ENCODE results near the gene SCAMP5. TPM values are rescaled to one million over a fixed set of nuclear protein-coding genes. Genes with fewer than 3 reads are reported as not detected.

The SCAMP5 gene
- polyA plus RNA-seq, 1 donor (not counting 4 experiments of a cell fraction or from before 2014, with no cell fraction given), result 1.9 TPM

DNA sequence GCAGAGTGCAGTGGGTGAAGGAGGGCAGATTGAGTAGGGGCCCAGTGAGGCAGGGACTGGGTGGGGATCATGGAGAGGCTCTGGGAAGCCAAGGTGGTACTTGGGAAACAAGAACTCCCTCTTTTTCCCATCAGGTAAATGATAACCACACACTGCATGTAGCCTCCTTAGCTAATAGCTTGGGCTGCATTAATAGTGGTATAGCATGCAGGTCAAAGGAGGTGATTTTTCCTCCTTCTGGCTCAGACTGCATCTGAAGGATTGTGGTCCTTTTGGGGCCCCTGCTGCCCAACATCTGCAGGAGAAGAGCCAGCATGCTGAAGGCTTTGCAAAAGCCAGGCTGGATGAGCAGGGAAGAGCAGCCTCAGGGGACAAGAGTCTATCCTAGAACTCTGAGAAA lies 73.4 kb downstream of the SCAMP5 start:
- no peaks in the 10 kb centered on the region for H3K36me3 ChIP-seq (ENCODE audit: control insufficient read depth in 2 of 2, extremely low read depth in 1 of 2, insufficient read depth in 2 of 2, low read length in 2 of 2)
- no peak for TF ChIP-seq EZH2 (IDR thresholded peaks at IDR 0.05; ENCODE audit: low read length)
- TF ChIP-seq, protein P1, sequence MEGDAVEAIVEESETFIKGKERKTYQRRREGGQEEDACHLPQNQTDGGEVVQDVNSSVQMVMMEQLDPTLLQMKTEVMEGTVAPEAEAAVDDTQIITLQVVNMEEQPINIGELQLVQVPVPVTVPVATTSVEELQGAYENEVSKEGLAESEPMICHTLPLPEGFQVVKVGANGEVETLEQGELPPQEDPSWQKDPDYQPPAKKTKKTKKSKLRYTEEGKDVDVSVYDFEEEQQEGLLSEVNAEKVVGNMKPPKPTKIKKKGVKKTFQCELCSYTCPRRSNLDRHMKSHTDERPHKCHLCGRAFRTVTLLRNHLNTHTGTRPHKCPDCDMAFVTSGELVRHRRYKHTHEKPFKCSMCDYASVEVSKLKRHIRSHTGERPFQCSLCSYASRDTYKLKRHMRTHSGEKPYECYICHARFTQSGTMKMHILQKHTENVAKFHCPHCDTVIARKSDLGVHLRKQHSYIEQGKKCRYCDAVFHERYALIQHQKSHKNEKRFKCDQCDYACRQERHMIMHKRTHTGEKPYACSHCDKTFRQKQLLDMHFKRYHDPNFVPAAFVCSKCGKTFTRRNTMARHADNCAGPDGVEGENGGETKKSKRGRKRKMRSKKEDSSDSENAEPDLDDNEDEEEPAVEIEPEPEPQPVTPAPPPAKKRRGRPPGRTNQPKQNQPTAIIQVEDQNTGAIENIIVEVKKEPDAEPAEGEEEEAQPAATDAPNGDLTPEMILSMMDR (optimal IDR thresholded peaks at IDR 0.05 in 1 of 3, IDR thresholded peaks at IDR 0.05 in 1 of 3, conservative IDR thresholded peaks at IDR 0.05 in 1 of 3; ENCODE audit: extremely low read depth in 1 of 3, insufficient read depth in 2 of 3, low read length in 3 of 3), result no peak
- H3K4me1 ChIP-seq (ENCODE audit: control insufficient read depth, extremely low read depth, insufficient read depth, low read length), result peaks cover 22% of the 10 kb centered on the region
- H3K27me3 ChIP-seq (ENCODE audit: control insufficient read depth, extremely low read depth, insufficient read depth, low read length), result peaks cover 16% of the 10 kb centered on the region
- dilution Hi-C loops (cut with MboI; ENCODE audit: extremely low pct_ligation_motif_present, low sequenced_read_pairs), result no loop called here
- no peaks in the 10 kb centered on the region for H3K9me3 ChIP-seq (ENCODE audit: control insufficient read depth, low read depth, low read length)
- H3K79me2 ChIP-seq (ENCODE audit: control insufficient read depth, insufficient read depth, low read length), result no peaks in the 10 kb centered on the region
- DNase-seq (ENCODE audit: low read depth, low spot score), result no peak
- no peak for FAIRE-seq
- H3K27ac ChIP-seq (ENCODE audit: control insufficient read depth, insufficient read depth, low read length), result no peak overlapping the region
- no peak overlapping the region for H3K4me2 ChIP-seq (ENCODE audit: control insufficient read depth, extremely low read depth, insufficient read depth, low read depth, low read length)
- H3K9ac ChIP-seq (ENCODE audit: control insufficient read depth, extremely low read depth, insufficient read depth, low read length), result no peak overlapping the region
- no peaks in the 10 kb centered on the region for H3K9me1 ChIP-seq (ENCODE audit: control insufficient read depth, extremely low read depth, insufficient read depth, low read length)
- H4K20me1 ChIP-seq (ENCODE audit: control insufficient read depth, extremely low read depth, insufficient read depth, low read length), result no peaks in the 10 kb centered on the region
- no peak overlapping the region for H3K4me3 ChIP-seq (ENCODE audit: control insufficient read depth in 2 of 3, extremely low read depth in 1 of 3, insufficient read depth in 2 of 3, low read depth in 1 of 3, low read length in 3 of 3)
- no peak overlapping the region for H2AFZ ChIP-seq (ENCODE audit: control insufficient read depth, low read length)

DNA sequence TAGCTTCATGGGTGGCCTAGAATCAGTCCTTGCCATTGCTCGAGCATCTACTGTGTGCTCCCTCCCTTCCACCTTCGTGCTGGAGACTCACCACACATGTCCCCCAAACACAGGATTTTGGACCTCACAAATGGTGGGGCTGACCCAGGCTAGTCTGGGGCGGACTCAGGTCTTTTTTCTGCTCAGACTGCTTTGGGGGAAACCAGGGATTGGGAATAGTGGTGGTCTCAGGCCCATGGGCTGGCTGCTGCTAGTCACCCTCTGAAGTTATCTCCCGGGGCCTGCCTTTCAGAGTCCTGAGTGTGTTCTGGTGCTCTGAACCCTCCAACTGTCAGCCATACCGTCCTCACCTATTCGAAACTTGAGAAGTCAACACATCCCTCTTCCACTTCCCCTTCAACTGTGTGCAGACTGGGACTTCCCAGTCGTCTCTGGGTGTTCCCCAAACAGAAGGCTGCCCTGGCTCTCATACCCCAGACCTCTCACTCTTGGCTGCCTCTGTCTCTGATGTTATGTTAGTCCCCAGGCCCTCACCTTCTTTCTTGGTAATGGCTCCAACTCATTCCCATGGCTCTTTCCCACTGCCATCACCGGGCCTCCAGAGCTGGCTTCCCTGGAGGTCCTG lies 74.0 kb downstream of the SCAMP5 start:
- Histone ChIP-seq H3K9me1 (ENCODE audit: control insufficient read depth, extremely low read depth, insufficient read depth, low read length) (no peaks in the 10 kb centered on the region), H2AFZ (ENCODE audit: control insufficient read depth, low read length) (no peak overlapping the region), H3K9me3 (ENCODE audit: control insufficient read depth, low read depth, low read length) (no peaks in the 10 kb centered on the region), H4K20me1 (ENCODE audit: control insufficient read depth, extremely low read depth, insufficient read depth, low read length) (no peaks in the 10 kb centered on the region), H3K9ac (ENCODE audit: control insufficient read depth, extremely low read depth, insufficient read depth, low read length) (no peak overlapping the region), H3K4me3 (ENCODE audit: control insufficient read depth in 2 of 3, extremely low read depth in 1 of 3, insufficient read depth in 2 of 3, low read depth in 1 of 3, low read length in 3 of 3) (no peak overlapping the region), H3K4me2 (ENCODE audit: control insufficient read depth, extremely low read depth, insufficient read depth, low read depth, low read length) (no peak overlapping the region), H3K79me2 (ENCODE audit: control insufficient read depth, insufficient read depth, low read length) (no peaks in the 10 kb centered on the region), H3K36me3 (ENCODE audit: control insufficient read depth in 2 of 2, extremely low read depth in 1 of 2, insufficient read depth in 2 of 2, low read length in 2 of 2) (no peaks in the 10 kb centered on the region), H3K27ac (ENCODE audit: control insufficient read depth, insufficient read depth, low read length) (no peak overlapping the region), H3K27me3 (ENCODE audit: control insufficient read depth, extremely low read depth, insufficient read depth, low read length) (peaks cover 16% of the 10 kb centered on the region), H3K4me1 (ENCODE audit: control insufficient read depth, extremely low read depth, insufficient read depth, low read length) (peaks cover 22% of the 10 kb centered on the region)
- FAIRE-seq, result no peak
- TF ChIP-seq, protein P1 (optimal IDR thresholded peaks at IDR 0.05 in 1 of 3, IDR thresholded peaks at IDR 0.05 in 1 of 3, conservative IDR thresholded peaks at IDR 0.05 in 1 of 3; ENCODE audit: extremely low read depth in 1 of 3, insufficient read depth in 2 of 3, low read length in 3 of 3), result no peak
- no peak for TF ChIP-seq EZH2 (IDR thresholded peaks at IDR 0.05; ENCODE audit: low read length)
- no peak for DNase-seq (ENCODE audit: low read depth, low spot score)
- dilution Hi-C loops (cut with MboI; ENCODE audit: extremely low pct_ligation_motif_present, low sequenced_read_pairs), result no loop called here

All from keratinocyte (primary cell).